H1 (cell line): Measurements from ENCODE around the gene CYTL1. TPM values are rescaled to one million over a fixed set of nuclear protein-coding genes. Genes with fewer than 3 reads are reported as not detected.

ENCODE experiments used
- CTCF ChIA-PET: fragments of 300-600 bp; sonication (Branson Sonifier 250); formaldehyde crosslinking; loops from one replicate; lab custom pipeline; 2021; ENCODE audit not compliant: partially characterized antibody; lab: Charles Lee
- POLR2A ChIA-PET: fragments of 300-600 bp; sonication (Branson Sonifier 250); formaldehyde crosslinking; loops from one replicate; lab custom pipeline; 2021; ENCODE audit warnings: inconsistent platforms; ENCODE audit not compliant: partially characterized antibody; lab: Charles Lee
- DNase-seq, 2 experiments: peaks; one replicate each; pipeline versions ENCODE4 v3.0.0 to v3.0.0-alpha.2; 2010 to 2022; ENCODE audit warnings: low spot score in 2 of 2, low read depth in 1 of 2, mixed read lengths in 1 of 2
- FAIRE-seq: peaks from 2 replicates; lab custom pipeline; 2011; peaks lifted over from hg19 to GRCh38; lab: Jason Lieb, UNC
- H2AFZ ChIP-seq: 2 replicates; pipeline ENCODE4 v1.8.1; 2012; ENCODE audit warnings: low read length, inconsistent platforms
- H2AK5ac ChIP-seq: 2 replicates; pipeline ENCODE4 v1.6.1; 2013; ENCODE audit warnings: low read depth, low read length
- H2BK120ac ChIP-seq: replicated peaks from 2 replicates; pipeline ENCODE3; 2013; ENCODE audit warnings: low read depth, low read length, inconsistent platforms
- H2BK12ac ChIP-seq: 2 replicates; pipeline ENCODE4 v1.6.1; 2013; ENCODE audit warnings: low read depth, low read length
- H2BK15ac ChIP-seq: 2 replicates; pipeline ENCODE4 v1.6.1; 2013; ENCODE audit warnings: low read length
- H2BK20ac ChIP-seq: 2 replicates; pipeline ENCODE4 v1.6.1; 2013; ENCODE audit warnings: low read length
- H2BK5ac ChIP-seq: 2 replicates; pipeline ENCODE4 v1.6.1; 2013; ENCODE audit warnings: low read depth, low read length
- H3K14ac ChIP-seq: 2 replicates; pipeline ENCODE4 v1.6.1; 2013; ENCODE audit warnings: inconsistent platforms; ENCODE audit not compliant: insufficient read length
- H3K18ac ChIP-seq: 2 replicates; pipeline ENCODE4 v1.6.1; 2013; ENCODE audit warnings: low read length; ENCODE audit errors: extremely low read depth
- H3K23ac ChIP-seq: 2 replicates; pipeline ENCODE4 v1.6.1; 2013; ENCODE audit warnings: inconsistent platforms; ENCODE audit not compliant: insufficient read length
- H3K23me2 ChIP-seq: 2 replicates; pipeline ENCODE4 v1.6.1; 2013; ENCODE audit warnings: low read depth, low read length
- H3K27ac ChIP-seq: 2 replicates; pipeline ENCODE4 v1.6.1; 2011; ENCODE audit warnings: low read depth, low read length, inconsistent platforms
- H3K27me3 ChIP-seq, 4 experiments: replicated peaks in 1 of 4; 1 replicate in 1 of 4; 2 replicates in 3 of 4; pipeline versions ENCODE4 v1.6.1 to v1.8.1; 2011 to 2013; ENCODE audit warnings: low read length in 3 of 4, mild to moderate bottlenecking in 3 of 4, inconsistent platforms in 2 of 4, mixed read lengths in 2 of 4, moderate library complexity in 1 of 4; ENCODE audit not compliant: control insufficient read depth in 3 of 4, insufficient read depth in 3 of 4; ENCODE audit errors: extremely low read depth in 1 of 4
- H3K36me3 ChIP-seq, 4 experiments: 2 replicates each; pipeline versions ENCODE4 v1.6.1 to v1.8.1; 2011 to 2013; ENCODE audit warnings: mild to moderate bottlenecking in 4 of 4, low read length in 3 of 4, moderate library complexity in 2 of 4, control low read depth in 1 of 4, inconsistent platforms in 1 of 4; ENCODE audit not compliant: insufficient read depth in 4 of 4, control insufficient read depth in 2 of 4
- H3K4ac ChIP-seq: replicated peaks from 2 replicates; pipeline ENCODE3; 2013; ENCODE audit warnings: low read length, low read depth, mixed read lengths, inconsistent platforms; ENCODE audit not compliant: insufficient read length
- H3K4me1 ChIP-seq, 4 experiments: replicated peaks in 1 of 4; 1 replicate in 1 of 4; 2 replicates in 3 of 4; pipeline versions ENCODE4 v1.6.1 to v1.8.1; 2011 to 2013; ENCODE audit warnings: low read length in 3 of 4, inconsistent platforms in 2 of 4, mixed read lengths in 1 of 4; ENCODE audit not compliant: insufficient read depth in 4 of 4, control insufficient read depth in 3 of 4
- H3K4me2 ChIP-seq, 2 experiments: 2 replicates each; pipeline versions ENCODE4 v1.6.1 to v1.8.1; 2011 to 2013; ENCODE audit warnings: low read depth in 2 of 2, low read length in 2 of 2, control low read depth in 1 of 2, inconsistent platforms in 1 of 2, mild to moderate bottlenecking in 1 of 2; ENCODE audit not compliant: insufficient read depth in 1 of 2
- H3K4me3 ChIP-seq, 4 experiments: fragments of 200-600, 300-600 bp in 1 of 4; sonication (generic), shearing (Covaris generic), sonication (Bioruptor Twin) in 1 of 4; 2 replicates each; pipeline versions ENCODE4 v1.5.1 to v1.8.1; 2011 to 2016; ENCODE audit warnings: low read length in 4 of 4, low read depth in 3 of 4, control low read depth in 2 of 4, inconsistent platforms in 2 of 4, mild to moderate bottlenecking in 2 of 4, mixed read lengths in 1 of 4, moderate library complexity in 1 of 4; ENCODE audit not compliant: insufficient read depth in 2 of 4; ENCODE audit errors: extremely low read depth in 1 of 4
- H3K56ac ChIP-seq: replicated peaks from 2 replicates; pipeline ENCODE3; 2013; ENCODE audit warnings: low read depth, mild to moderate bottlenecking, mixed read lengths, low read length, inconsistent platforms; ENCODE audit not compliant: insufficient read length
- H3K79me1 ChIP-seq: 2 replicates; pipeline ENCODE4 v1.6.1; 2013; ENCODE audit warnings: low read depth, low read length, control low read depth
- H3K79me2 ChIP-seq, 2 experiments: 2 replicates each; pipeline versions ENCODE4 v1.6.1 to v1.8.1; 2012 to 2013; ENCODE audit warnings: low read length in 2 of 2, mild to moderate bottlenecking in 2 of 2, inconsistent platforms in 1 of 2; ENCODE audit not compliant: insufficient read depth in 2 of 2, control insufficient read depth in 1 of 2
- H3K9ac ChIP-seq, 4 experiments: replicated peaks in 1 of 4; 1 replicate in 1 of 4; 2 replicates in 3 of 4; pipeline versions ENCODE4 v1.6.1 to v1.8.1; 2011 to 2013; ENCODE audit warnings: low read depth in 3 of 4, low read length in 3 of 4, control low read depth in 2 of 4, mild to moderate bottlenecking in 2 of 4, moderate library complexity in 2 of 4, inconsistent platforms in 1 of 4; ENCODE audit errors: extremely low read depth in 1 of 4
- H3K9me3 ChIP-seq, 2 experiments: 2 replicates each; pipeline versions ENCODE4 v1.6.1 to v1.8.1; 2012 to 2013; ENCODE audit warnings: mild to moderate bottlenecking in 2 of 2, moderate library complexity in 2 of 2, control low read depth in 1 of 2, inconsistent platforms in 1 of 2, low read depth in 1 of 2, low read length in 1 of 2, mixed read lengths in 1 of 2; ENCODE audit not compliant: insufficient read depth in 2 of 2
- H4K20me1 ChIP-seq, 2 experiments: replicated peaks in 1 of 2; 2 replicates each; pipeline versions ENCODE3 to v1.8.1; 2011 to 2013; ENCODE audit warnings: inconsistent platforms in 2 of 2, low read length in 2 of 2, mild to moderate bottlenecking in 1 of 2; ENCODE audit not compliant: insufficient read depth in 2 of 2, control insufficient read depth in 1 of 2
- H4K5ac ChIP-seq: 2 replicates; pipeline ENCODE4 v1.6.1; 2013; ENCODE audit warnings: low read length, low read depth, mixed read lengths, inconsistent platforms; ENCODE audit not compliant: insufficient read length
- H4K8ac ChIP-seq: 2 replicates; pipeline ENCODE4 v1.8.0; 2013; ENCODE audit warnings: mild to moderate bottlenecking, moderate library complexity, low read length, inconsistent platforms; ENCODE audit not compliant: insufficient read depth; ENCODE audit errors: extremely low read depth
- H4K91ac ChIP-seq: replicated peaks from 2 replicates; pipeline ENCODE3; 2013; ENCODE audit warnings: low read length, mixed read lengths, inconsistent platforms; ENCODE audit not compliant: insufficient read length
- EP300 ChIP-seq, 2 experiments: IDR thresholded peaks; 1 replicate in 1 of 2; 2 replicates in 1 of 2; pipeline ENCODE4 v1.6.1; 2011 to 2012; ENCODE audit warnings: low read depth in 2 of 2, low read length in 2 of 2, mild to moderate bottlenecking in 2 of 2, borderline replicate concordance in 1 of 2, inconsistent platforms in 1 of 2, moderate library complexity in 1 of 2
- KDM1A ChIP-seq: fragments of 200-600, 300-600 bp; sonication (generic); IDR thresholded peaks from 2 replicates; pipeline ENCODE4 v1.7.1; 2016; ENCODE audit warnings: mild to moderate bottlenecking, low read length, borderline replicate concordance
- KDM4A ChIP-seq: IDR thresholded peaks from one replicate; pipeline ENCODE4 v1.7.1; 2012; ENCODE audit warnings: low read depth, mild to moderate bottlenecking, moderate library complexity, low read length, inconsistent platforms; ENCODE audit not compliant: severe bottlenecking
- POU5F1 ChIP-seq: IDR thresholded peaks from 2 replicates; pipeline ENCODE4 v1.6.1; 2011; ENCODE audit warnings: low read depth, mild to moderate bottlenecking, low read length, moderate library complexity
- SUZ12 ChIP-seq: fragments of 200-600 bp; sonication (generic); IDR thresholded peaks from 2 replicates; pipeline ENCODE4 v1.6.1; 2012; ENCODE audit warnings: mild to moderate bottlenecking, inconsistent platforms, low read length, moderate library complexity, mixed read lengths
- WGBS, 2 experiments: shearing (Covaris generic) in 1 of 2; methylation state at CpG; one replicate each; pipeline versions ENCODE4 v1.1.6 to v1.1.7; 2013 to 2015; ENCODE audit warnings: low lambda C conversion rate in 2 of 2, mixed read lengths in 2 of 2, inconsistent platforms in 1 of 2, low coverage in 1 of 2, missing lambda C conversion rate in 1 of 2; ENCODE audit not compliant: insufficient replicate concordance in 2 of 2, insufficient coverage in 1 of 2, insufficient read length in 1 of 2; ENCODE audit errors: extremely low coverage in 1 of 2, missing lambda C conversion rate in 1 of 2; 5-methylcytosine and 5-hydroxymethylcytosine counted together
- polyA plus RNA-seq, 7 experiments: library from polyadenylated mRNA; depleted of rRNA in 3 of 7; stranded (reverse) in 5 of 7; unstranded in 2 of 7; fragments of >200 nt in 5 of 7; fragments of 200-250 nt in 2 of 7; gene quantifications; 1 replicate in 5 of 7; 2 replicates in 1 of 7; 4 replicates in 1 of 7; pipeline versions ENCODE4 v1.2.1 to v1.2.3, GENCODE V29; 2011 to 2013; ENCODE audit warnings: missing spikeins in 2 of 7, mixed read lengths in 2 of 7
- total RNA-seq: library from RNA; stranded (reverse); fragmentation: NEBNext Ultra II Directional; extraction: Animal tissue kit (Norgen Biotek cat#: 25700); gene quantifications from 2 replicates; pipeline ENCODE4 v1.2.1, GENCODE V29; 2021
- TF ChIP-seq, protein P1 (sequence below), 3 experiments: IDR thresholded peaks; 1 replicate in 2 of 3; 2 replicates in 1 of 3; pipeline versions ENCODE4 v1.5.1 to v1.6.1; 2011; ENCODE audit warnings: low read length in 3 of 3, mild to moderate bottlenecking in 3 of 3, inconsistent platforms in 2 of 3, low read depth in 1 of 3, moderate library complexity in 1 of 3; ENCODE audit not compliant: insufficient read depth in 1 of 3; ENCODE audit errors: control extremely low read depth in 1 of 3

CYTL1 gene
- total and polyA plus RNA-seq, 2 of the 8 experiments (the other 6 are each of a cell fraction or from before 2014, with no cell fraction given) = 8.6 to 9.8 TPM

- POLR2A ChIA-PET = no interaction called here
- no peaks in the 10 kb centered on the region for H3K36me3 ChIP-seq
- H4K8ac ChIP-seq = no peak overlapping the region
- no peak overlapping the region for H2BK120ac ChIP-seq
- whole genome bisulfite sequencing, 2 experiments = 92% methylated on average over 3 of the region's 3 CpGs; no CpG with 5 or more reads in 1 of the 2 experiments
- H2AK5ac ChIP-seq = no peak overlapping the region
- no peak overlapping the region for H2BK20ac ChIP-seq
- H3K27me3 ChIP-seq = peaks cover 0 to 1% (median 0%) of the 10 kb centered on the region in 4 experiments; a peak in 1 of 7 replicates
- no peak overlapping the region for H2BK12ac ChIP-seq
- H3K18ac ChIP-seq = no peak overlapping the region
- H2AFZ ChIP-seq = no peak overlapping the region
- H3K14ac ChIP-seq = no peak overlapping the region
- CTCF ChIA-PET = interaction anchor here (2.3 kb wide), 1 partner anchor 9 kb away, joined by 9 read pairs; no protein-coding TSS in a partner anchor
- H4K5ac ChIP-seq = no peak overlapping the region
- H3K79me2 ChIP-seq = no peaks in the 10 kb centered on the region
- no peak for DNase-seq
- FAIRE-seq = no peak
- peaks cover 0 to 2% (median 0%) of the 10 kb centered on the region in 4 experiments; a peak in 1 of 7 replicates for H3K4me1 ChIP-seq
- H3K27ac ChIP-seq = no peak overlapping the region
- H2BK15ac ChIP-seq = no peak overlapping the region
- H3K9me3 ChIP-seq = no peaks in the 10 kb centered on the region
- no peaks in the 10 kb centered on the region for H3K79me1 ChIP-seq
- no peak overlapping the region for H4K91ac ChIP-seq
- H2BK5ac ChIP-seq = no peak overlapping the region
- H3K4me3 ChIP-seq = no peak overlapping the region
- no peak overlapping the region for H3K9ac ChIP-seq
- H3K56ac ChIP-seq = no peak overlapping the region
- no peaks in the 10 kb centered on the region; the same call in 1 of the 2 replicates for H3K23me2 ChIP-seq
- H3K23ac ChIP-seq = no peak overlapping the region
- no peak overlapping the region for H3K4ac ChIP-seq
- no peaks in the 10 kb centered on the region for H4K20me1 ChIP-seq
- no peak overlapping the region for H3K4me2 ChIP-seq
- no peak for TF ChIP-seq KDM1A
- TF ChIP-seq EP300 (IDR thresholded peaks at IDR 0.05; ENCODE audit: borderline replicate concordance in 1 of 2, low read depth in 2 of 2, low read length in 2 of 2) = no peak
- no peak for TF ChIP-seq POU5F1
- TF ChIP-seq, protein P1, sequence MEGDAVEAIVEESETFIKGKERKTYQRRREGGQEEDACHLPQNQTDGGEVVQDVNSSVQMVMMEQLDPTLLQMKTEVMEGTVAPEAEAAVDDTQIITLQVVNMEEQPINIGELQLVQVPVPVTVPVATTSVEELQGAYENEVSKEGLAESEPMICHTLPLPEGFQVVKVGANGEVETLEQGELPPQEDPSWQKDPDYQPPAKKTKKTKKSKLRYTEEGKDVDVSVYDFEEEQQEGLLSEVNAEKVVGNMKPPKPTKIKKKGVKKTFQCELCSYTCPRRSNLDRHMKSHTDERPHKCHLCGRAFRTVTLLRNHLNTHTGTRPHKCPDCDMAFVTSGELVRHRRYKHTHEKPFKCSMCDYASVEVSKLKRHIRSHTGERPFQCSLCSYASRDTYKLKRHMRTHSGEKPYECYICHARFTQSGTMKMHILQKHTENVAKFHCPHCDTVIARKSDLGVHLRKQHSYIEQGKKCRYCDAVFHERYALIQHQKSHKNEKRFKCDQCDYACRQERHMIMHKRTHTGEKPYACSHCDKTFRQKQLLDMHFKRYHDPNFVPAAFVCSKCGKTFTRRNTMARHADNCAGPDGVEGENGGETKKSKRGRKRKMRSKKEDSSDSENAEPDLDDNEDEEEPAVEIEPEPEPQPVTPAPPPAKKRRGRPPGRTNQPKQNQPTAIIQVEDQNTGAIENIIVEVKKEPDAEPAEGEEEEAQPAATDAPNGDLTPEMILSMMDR (IDR thresholded peaks at IDR 0.05; ENCODE audit: control extremely low read depth in 1 of 3, insufficient read depth in 1 of 3, low read depth in 1 of 3, low read length in 3 of 3) = no peak
- no peak for TF ChIP-seq KDM4A
- TF ChIP-seq SUZ12 = no peak
Observed at GRCh38 chr4:5026371-5026770, 7.1 kb upstream of the CYTL1 start.
